GM15510 (cell line): ENCODE data around the gene SLC29A1.

Experiments used
- POLR2A ChIP-seq: IDR thresholded peaks from 3 replicates; pipeline ENCODE4 v1.6.1; 2011; ENCODE audit warnings: borderline replicate concordance; ENCODE audit not compliant: insufficient read length; ENCODE audit errors: extremely low read depth

The SLC29A1 gene

GRCh38 chr6:44226368-44227147 lies 3.2 kb downstream of the SLC29A1 start:
- no peak for TF ChIP-seq POLR2A

DNA sequence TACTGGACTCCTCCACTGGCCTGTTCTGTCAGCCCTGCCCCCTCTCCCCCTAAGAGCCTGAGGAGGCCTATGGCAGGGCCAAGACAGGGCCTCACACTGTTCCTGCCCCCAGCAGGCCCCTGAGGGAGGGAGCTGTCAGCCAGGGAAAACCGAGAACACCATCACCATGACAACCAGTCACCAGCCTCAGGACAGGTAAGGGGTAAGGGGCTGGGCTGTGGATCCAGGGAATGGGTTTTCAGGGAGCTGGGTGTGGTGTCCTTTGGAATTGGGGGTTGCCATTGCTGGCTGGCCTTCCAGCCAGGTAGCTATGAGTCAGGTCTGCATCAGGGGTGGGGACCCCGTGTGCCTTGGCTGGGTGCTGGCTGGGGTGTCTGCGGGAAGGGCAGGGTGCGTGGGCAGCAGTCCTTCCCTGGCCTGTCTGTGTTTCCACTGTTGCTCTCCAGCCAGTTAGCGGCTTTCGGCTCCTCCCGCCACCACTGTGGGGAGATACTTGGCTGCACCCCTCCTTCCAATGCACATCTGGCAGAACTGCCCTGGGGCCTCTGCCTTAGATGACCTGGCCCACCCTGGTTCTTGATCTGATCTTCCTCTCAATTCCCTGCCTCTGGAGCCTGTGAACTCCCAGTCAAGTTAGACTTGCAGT lies 3.9 kb downstream of the SLC29A1 start:
- no peak for TF ChIP-seq POLR2A

DNA sequence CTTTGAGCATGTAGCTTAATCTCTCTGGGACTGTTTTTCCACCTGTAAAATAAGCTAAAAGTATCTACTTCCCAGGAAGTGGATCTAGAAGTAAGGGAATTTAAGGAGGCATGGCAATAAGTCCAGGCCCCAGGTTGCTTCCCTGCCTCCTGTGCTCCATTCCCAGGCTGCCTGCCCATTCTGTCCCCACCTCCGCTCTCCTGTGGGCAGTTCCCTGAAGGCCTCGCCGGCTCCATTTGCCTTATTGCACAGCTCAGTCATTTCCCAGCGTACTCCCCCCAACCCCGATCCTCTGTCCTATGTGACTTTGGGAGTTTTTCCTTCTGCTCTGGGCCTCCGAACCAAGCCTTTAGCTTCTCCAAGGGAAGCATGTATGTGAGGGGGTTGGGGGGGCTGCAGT lies 4.6 kb downstream of the SLC29A1 start:
- no peak for TF ChIP-seq POLR2A

DNA sequence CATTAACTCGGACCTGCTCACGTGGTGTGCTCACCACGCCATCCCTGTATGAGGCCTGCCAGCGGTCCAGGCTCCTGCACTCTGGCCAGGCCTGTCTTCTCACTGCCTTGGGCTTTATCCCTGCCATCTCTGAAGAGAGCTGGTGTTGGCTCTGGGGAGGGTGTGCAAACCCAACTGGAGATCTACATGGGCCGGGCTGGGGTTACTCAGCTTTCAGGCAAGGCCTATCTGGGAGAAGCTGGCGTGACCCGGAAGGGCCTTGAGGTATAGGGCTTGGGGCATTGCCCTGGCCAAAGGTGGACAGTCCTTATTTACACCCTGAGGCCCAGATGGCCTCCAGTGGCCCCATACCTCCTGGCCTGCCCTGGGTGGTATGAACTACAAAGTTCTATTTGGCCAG lies 5.0 kb downstream of the SLC29A1 start:
- TF ChIP-seq POLR2A, result no peak

DNA sequence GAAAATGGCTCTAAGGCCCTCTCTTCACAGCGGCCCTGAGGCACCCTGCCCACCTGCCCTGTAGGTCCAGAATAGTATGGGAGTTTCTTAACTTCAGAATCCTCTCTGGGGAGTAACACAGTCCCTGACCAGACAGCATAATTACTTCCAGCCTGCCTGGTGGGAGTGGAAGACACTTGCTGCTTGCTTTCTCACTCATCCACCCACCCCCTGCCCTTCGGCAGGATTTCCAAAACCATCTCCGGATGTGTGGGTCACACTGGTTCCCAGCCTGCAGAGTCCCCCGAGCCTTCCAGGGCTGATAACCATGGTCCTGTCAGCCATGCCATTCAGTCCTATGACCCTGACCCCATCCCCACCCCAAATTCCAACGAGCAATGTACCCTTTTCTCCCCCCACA lies 5.4 kb downstream of the SLC29A1 start:
- TF ChIP-seq POLR2A, result no peak

DNA sequence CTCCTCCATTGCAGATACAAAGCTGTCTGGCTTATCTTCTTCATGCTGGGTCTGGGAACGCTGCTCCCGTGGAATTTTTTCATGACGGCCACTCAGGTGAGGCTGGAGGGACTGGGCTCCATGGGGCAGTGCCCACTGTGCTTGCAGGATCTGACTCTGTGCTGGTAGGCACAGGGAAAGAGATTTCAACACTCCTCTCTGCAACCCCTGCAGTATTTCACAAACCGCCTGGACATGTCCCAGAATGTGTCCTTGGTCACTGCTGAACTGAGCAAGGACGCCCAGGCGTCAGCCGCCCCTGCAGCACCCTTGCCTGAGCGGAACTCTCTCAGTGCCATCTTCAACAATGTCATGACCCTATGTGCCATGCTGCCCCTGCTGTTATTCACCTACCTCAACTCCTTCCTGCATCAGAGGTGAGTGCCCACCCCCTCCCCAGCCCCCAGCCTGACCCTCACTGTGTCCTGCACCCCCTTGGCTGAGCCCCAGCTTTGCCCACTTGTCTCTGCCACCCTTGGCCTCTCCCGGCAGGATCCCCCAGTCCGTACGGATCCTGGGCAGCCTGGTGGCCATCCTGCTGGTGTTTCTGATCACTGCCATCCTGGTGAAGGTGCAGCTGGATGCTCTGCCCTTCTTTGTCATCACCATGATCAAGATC lies 6.1 kb downstream of the SLC29A1 start:
- no peak for TF ChIP-seq POLR2A

GRCh38 chr6:44230034-44230675 lies 6.8 kb downstream of the SLC29A1 start:
- no peak for TF ChIP-seq POLR2A

- TF ChIP-seq POLR2A, result no peak
These were observed 9.5 kb downstream of the SLC29A1 start for GRCh38 chr6:44232676-44233566.

DNA sequence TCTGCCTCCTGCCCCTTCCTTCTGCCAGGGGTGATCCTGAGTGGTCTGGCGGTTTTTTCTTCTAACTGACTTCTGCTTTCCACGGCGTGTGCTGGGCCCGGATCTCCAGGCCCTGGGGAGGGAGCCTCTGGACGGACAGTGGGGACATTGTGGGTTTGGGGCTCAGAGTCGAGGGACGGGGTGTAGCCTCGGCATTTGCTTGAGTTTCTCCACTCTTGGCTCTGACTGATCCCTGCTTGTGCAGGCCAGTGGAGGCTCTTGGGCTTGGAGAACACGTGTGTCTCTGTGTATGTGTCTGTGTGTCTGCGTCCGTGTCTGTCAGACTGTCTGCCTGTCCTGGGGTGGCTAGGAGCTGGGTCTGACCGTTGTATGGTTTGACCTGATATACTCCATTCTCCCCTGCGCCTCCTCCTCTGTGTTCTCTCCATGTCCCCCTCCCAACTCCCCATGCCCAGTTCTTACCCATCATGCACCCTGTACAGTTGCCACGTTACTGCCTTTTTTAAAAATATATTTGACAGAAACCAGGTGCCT lies 10.2 kb downstream of the SLC29A1 start:
- no peak for TF ChIP-seq POLR2A

- TF ChIP-seq POLR2A, result no peak
These were observed 11.0 kb downstream of the SLC29A1 start for GRCh38 chr6:44234101-44235025.

- no peak for TF ChIP-seq POLR2A
These were observed 11.9 kb downstream of the SLC29A1 start for GRCh38 chr6:44235269-44235668.

DNA sequence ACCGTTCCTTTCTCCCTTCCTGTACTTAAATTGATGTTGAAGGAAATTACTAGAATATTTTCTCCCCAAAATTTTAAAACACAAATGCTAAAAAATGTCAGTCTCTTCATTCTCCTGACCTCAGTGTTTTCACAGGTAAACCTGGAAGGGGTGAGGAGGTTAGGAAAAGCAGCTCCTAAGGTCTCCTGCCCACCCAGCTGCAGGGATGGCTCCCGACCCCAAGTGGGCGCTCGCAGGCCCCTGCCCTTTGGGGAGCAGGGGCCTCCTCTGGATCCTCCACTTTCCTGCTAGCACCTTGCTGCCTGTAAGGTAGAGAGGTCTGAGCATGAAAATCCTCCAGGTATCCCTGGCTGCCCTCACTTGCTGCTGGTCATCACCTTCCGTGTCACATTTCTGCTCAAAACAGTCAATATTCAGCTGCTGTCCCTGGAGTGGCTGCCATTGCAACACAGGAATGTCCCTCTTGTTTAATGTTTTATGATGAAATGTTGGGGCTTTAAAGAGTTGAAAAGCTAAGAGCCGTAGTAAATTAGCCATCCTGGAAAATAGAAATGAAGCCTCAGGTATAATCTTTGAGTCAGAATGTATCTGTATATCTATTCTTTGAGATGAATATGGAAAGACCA lies 12.6 kb downstream of the SLC29A1 start:
- TF ChIP-seq POLR2A, result no peak

DNA sequence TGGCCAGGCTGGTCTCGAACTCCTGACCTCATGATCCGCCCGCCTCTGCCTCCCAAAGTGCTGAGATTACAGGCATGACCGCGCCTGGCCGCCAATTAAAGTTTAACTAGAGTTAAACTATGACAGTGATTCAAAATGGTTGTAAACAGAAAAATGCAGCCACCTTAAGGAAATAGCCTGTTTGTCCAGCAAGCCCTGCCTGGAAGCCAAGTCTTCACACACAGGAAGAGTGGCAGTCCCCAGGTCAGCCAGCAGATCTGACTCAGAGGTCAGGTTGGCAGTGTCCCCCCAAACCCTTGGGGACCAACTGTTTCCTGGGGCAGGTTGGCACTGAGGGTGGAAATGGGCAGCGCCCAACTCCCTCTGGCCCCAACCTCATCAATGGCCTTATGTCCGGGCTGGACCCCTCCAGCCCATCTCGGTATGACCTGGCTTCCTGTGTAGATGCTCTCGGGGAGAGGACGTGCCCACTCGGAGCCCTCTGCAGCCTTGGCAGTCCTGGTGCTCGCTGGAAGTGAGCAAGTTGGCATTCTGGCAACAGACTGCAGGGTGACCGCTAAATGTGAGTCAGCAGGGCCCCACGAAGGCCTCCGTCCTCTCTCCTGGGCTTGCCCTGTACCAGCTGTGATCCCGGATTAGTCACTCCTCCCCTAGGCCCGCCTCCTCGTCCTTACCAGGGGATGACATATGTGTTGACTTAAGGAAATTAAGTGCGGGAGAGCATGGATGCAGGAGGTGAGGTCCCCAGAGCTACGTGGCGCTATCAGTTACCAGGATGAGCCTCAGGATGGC lies 13.8 kb downstream of the SLC29A1 start:
- TF ChIP-seq POLR2A, result no peak
